Caco-2 (cell line): ENCODE data around the gene HOXC10. TPM values are rescaled to one million over a fixed set of nuclear protein-coding genes. Genes with fewer than 3 reads are reported as not detected.

Experiments
- BruUV-seq: library from RNA; stranded (reverse); fragments of 400-500 nt; replicated peaks from 2 replicates; lab custom pipeline; 2021; lab: Mats Ljungman, UMichigan
- CTCF ChIA-PET: fragments of 300-600 bp; sonication (Branson Sonifier 250); formaldehyde crosslinking; loops from one replicate; lab custom pipeline; 2022; ENCODE audit warnings: antibody characterized with exemption; lab: Charles Lee
- POLR2A ChIA-PET: fragments of 300-600 bp; sonication (Branson Sonifier 250); formaldehyde crosslinking; loops from one replicate; lab custom pipeline; 2022; ENCODE audit warnings: antibody characterized with exemption; lab: Charles Lee
- DNase-seq, 2 experiments: peaks; one replicate each; pipeline versions ENCODE4 v3.0.0 to v3.0.0-alpha.2; 2020 to 2022
- H3K27me3 ChIP-seq: replicated peaks from 2 replicates; pipeline ENCODE4 v1.6.0; 2011; ENCODE audit warnings: low read length; ENCODE audit not compliant: control insufficient read depth, insufficient read depth
- H3K36me3 ChIP-seq: 2 replicates; pipeline ENCODE4 v1.5.1; 2011; ENCODE audit warnings: low read length; ENCODE audit not compliant: control insufficient read depth, insufficient read depth
- H3K4me1 ChIP-seq: fragments of 250-450 bp; sonication (Bioruptor Pico); 2 replicates; pipeline ENCODE4 v1.5.1; 2020; ENCODE audit warnings: mild to moderate bottlenecking
- H3K4me3 ChIP-seq: 2 replicates; pipeline ENCODE4 v1.5.1; 2011; ENCODE audit warnings: low read depth, mild to moderate bottlenecking, control low read depth, low read length
- H3K9me3 ChIP-seq: fragments of 250-450 bp; sonication (Bioruptor Pico); 2 replicates; pipeline ENCODE4 v1.5.1; 2020; ENCODE audit warnings: mild to moderate bottlenecking, moderate library complexity
- H3K27ac Mint-ChIP-seq: one replicate; pipeline ENCODE4 v1.8.0; 2022; ENCODE audit warnings: mixed read lengths; ENCODE audit not compliant: unreplicated experiment
- H3K27me3 Mint-ChIP-seq: one replicate; pipeline ENCODE4 v1.8.0; 2022; ENCODE audit warnings: mixed read lengths; ENCODE audit not compliant: insufficient read depth, unreplicated experiment
- H3K36me3 Mint-ChIP-seq: one replicate; pipeline ENCODE4 v1.8.0; 2022; ENCODE audit warnings: mild to moderate bottlenecking, mixed read lengths; ENCODE audit not compliant: insufficient read depth, unreplicated experiment
- H3K4me1 Mint-ChIP-seq: one replicate; pipeline ENCODE4 v1.8.0; 2022; ENCODE audit warnings: low read depth, mixed read lengths; ENCODE audit not compliant: unreplicated experiment
- H3K4me3 Mint-ChIP-seq: one replicate; pipeline ENCODE4 v1.8.0; 2022; ENCODE audit warnings: mild to moderate bottlenecking, moderate library complexity, mixed read lengths; ENCODE audit not compliant: unreplicated experiment
- H3K9me3 Mint-ChIP-seq: one replicate; pipeline ENCODE4 v1.8.0; 2022; ENCODE audit warnings: mixed read lengths; ENCODE audit not compliant: unreplicated experiment
- CTCF ChIP-seq, 2 experiments: fragments of 200-600 bp in 1 of 2; IDR thresholded peaks; 1 replicate in 1 of 2; 2 replicates in 1 of 2; pipeline versions ENCODE4 v1.5.1 to v1.8.0; 2011 to 2022; ENCODE audit warnings: antibody characterized with exemption in 1 of 2, control low read depth in 1 of 2, inconsistent platforms in 1 of 2, low read depth in 1 of 2, low read length in 1 of 2, mild to moderate bottlenecking in 1 of 2, moderate library complexity in 1 of 2; ENCODE audit not compliant: insufficient read depth in 1 of 2, severe bottlenecking in 1 of 2, unreplicated experiment in 1 of 2
- intact Hi-C: fragments of 100-400 bp; cut with micrococcal nuclease; formaldehyde crosslinking; loops from one replicate; pipeline ENCODE4 v1.10.0; 2022; ENCODE audit not compliant: unreplicated experiment
- total RNA-seq: library from RNA; stranded (reverse); gene quantifications from 2 replicates; pipeline ENCODE4 v1.2.3, GENCODE V29; 2022

The HOXC10 gene
- total RNA-seq, 1 experiment from 2014 or later, result 4.0 TPM

- peaks cover 30% of the 10 kb centered on the region for H3K4me1 ChIP-seq
- no peak overlapping the region for H3K27ac Mint-ChIP-seq
- intact Hi-C loops, result loop anchor here (5.0 kb wide), 1 partner anchor 41 kb away; no protein-coding TSS in a partner anchor
- H3K4me1 Mint-ChIP-seq, result peaks cover 23% of the 10 kb centered on the region
- no peaks in the 10 kb centered on the region for H3K9me3 ChIP-seq
- H3K27me3 Mint-ChIP-seq, result no peaks in the 10 kb centered on the region
- no peak for TF ChIP-seq CTCF (IDR thresholded peaks at IDR 0.05; ENCODE audit: insufficient read depth in 1 of 2, low read depth in 1 of 2, low read length in 1 of 2, severe bottlenecking in 1 of 2, unreplicated experiment in 1 of 2)
- no peaks in the 10 kb centered on the region for H3K36me3 ChIP-seq
- CTCF ChIA-PET, result no interaction called here
- no TSS peak for BruUV-seq
- peak overlapping the region; percentile 83 for H3K4me3 Mint-ChIP-seq
- POLR2A ChIA-PET, result no interaction called here
- H3K4me3 ChIP-seq, result no peak overlapping the region
- no peak for DNase-seq
- H3K27me3 ChIP-seq, result no peaks in the 10 kb centered on the region
- no peaks in the 10 kb centered on the region for H3K9me3 Mint-ChIP-seq
- no peaks in the 10 kb centered on the region for H3K36me3 Mint-ChIP-seq
These were observed 8.6 kb upstream of the HOXC10 start for GRCh38 chr12:53976172-53976822.

- intact Hi-C loops, result loop anchor here (5.0 kb wide), 1 partner anchor 40 kb away; no protein-coding TSS in a partner anchor
- H3K27me3 ChIP-seq, result no peaks in the 10 kb centered on the region
- Mint-ChIP-seq H3K27ac (no peak overlapping the region), H3K27me3 (no peaks in the 10 kb centered on the region), H3K36me3 (no peaks in the 10 kb centered on the region), H3K4me1 (peaks cover 23% of the 10 kb centered on the region), H3K9me3 (no peaks in the 10 kb centered on the region), H3K4me3 (peak overlapping the region; percentile 68)
- CTCF ChIA-PET, result interaction anchor here (0.8 kb wide), 1 partner anchor 11 kb away, joined by 4 read pairs; no protein-coding TSS in a partner anchor
- BruUV-seq, result no TSS peak
- H3K36me3 ChIP-seq, result no peaks in the 10 kb centered on the region
- DNase-seq, result no peak
- H3K4me3 ChIP-seq, result peak overlapping the region; percentile 43
- POLR2A ChIA-PET, result interaction anchor here (2.2 kb wide), 1 partner anchor 37 kb away, joined by 15 read pairs; no protein-coding TSS in a partner anchor
- no peaks in the 10 kb centered on the region for H3K9me3 ChIP-seq
- peaks cover 30% of the 10 kb centered on the region for H3K4me1 ChIP-seq
- no peak for TF ChIP-seq CTCF (IDR thresholded peaks at IDR 0.05; ENCODE audit: insufficient read depth in 1 of 2, low read depth in 1 of 2, low read length in 1 of 2, severe bottlenecking in 1 of 2, unreplicated experiment in 1 of 2)
These were observed 7.9 kb upstream of the HOXC10 start for GRCh38 chr12:53976823-53977595.
